Raji (cell line): ENCODE measurements around the gene UCHL1.
A peak's percentile ranks its signal among the peaks of the same experiment; 100 is the strongest.

Experiments
- POLR2A ChIP-seq: IDR thresholded peaks from 2 replicates; pipeline ENCODE4 v1.6.1; 2011; ENCODE audit warnings: low read depth, low read length, control low read depth; ENCODE audit not compliant: insufficient read depth

The UCHL1 gene

GRCh38 chr4:41256740-41257256 lies at the start of gene UCHL1:
TSS of gene UCHL1 (plus strand) at chr4:41256928. CDS start at chr4:41256977, 49 bp downstream.
- peak; percentile 94 for TF ChIP-seq POLR2A

GRCh38 chr4:41207291-41207831 lies 49.4 kb upstream of the UCHL1 start:
- no peak for TF ChIP-seq POLR2A

- TF ChIP-seq POLR2A = no peak
Observed at GRCh38 chr4:41209187-41209586, 47.5 kb upstream of the UCHL1 start.

- TF ChIP-seq POLR2A = no peak
Observed at GRCh38 chr4:41209901-41210300, 46.8 kb upstream of the UCHL1 start.

- no peak for TF ChIP-seq POLR2A
Observed at GRCh38 chr4:41211951-41212615, 44.6 kb upstream of the UCHL1 start.

- no peak for TF ChIP-seq POLR2A
Observed at GRCh38 chr4:41212616-41213203, 44.0 kb upstream of the UCHL1 start.

GRCh38 chr4:41213625-41214135 lies 43.0 kb upstream of the UCHL1 start:
- no peak for TF ChIP-seq POLR2A

GRCh38 chr4:41214136-41214824 lies 42.4 kb upstream of the UCHL1 start, which contains the start of gene APBB2:
TSS of gene APBB2 (minus strand) at chr4:41214542. CDS start at chr4:41033254, 181,288 bp downstream.
- peak; percentile 72 for TF ChIP-seq POLR2A

- no peak for TF ChIP-seq POLR2A
Observed at GRCh38 chr4:41214825-41215146, 41.9 kb upstream of the UCHL1 start.

- TF ChIP-seq POLR2A = no peak
Observed at GRCh38 chr4:41215155-41215554, 41.6 kb upstream of the UCHL1 start.

- TF ChIP-seq POLR2A = no peak
Observed at GRCh38 chr4:41215969-41216293, 40.8 kb upstream of the UCHL1 start.

- peak; percentile 81 for TF ChIP-seq POLR2A
Observed at GRCh38 chr4:41216294-41217019, 40.3 kb upstream of the UCHL1 start.

GRCh38 chr4:41217020-41217333 lies 39.8 kb upstream of the UCHL1 start:
- TF ChIP-seq POLR2A = no peak

- TF ChIP-seq POLR2A = no peak
Observed at GRCh38 chr4:41217374-41217773, 39.4 kb upstream of the UCHL1 start.

- TF ChIP-seq POLR2A = no peak
Observed at GRCh38 chr4:41218703-41219102, 38.0 kb upstream of the UCHL1 start.

- no peak for TF ChIP-seq POLR2A
Observed at GRCh38 chr4:41219421-41219950, 37.2 kb upstream of the UCHL1 start.
